ENCODE data around the gene SLC2A11. TPM values are rescaled to one million over a fixed set of nuclear protein-coding genes. Genes with fewer than 3 reads are reported as not detected.
A peak's percentile ranks its signal among the peaks of the same experiment; 100 is the strongest.
"Not testable (repeated sequence)": the region's sequence is repeated elsewhere in the genome, so short reads cannot be mapped to it uniquely, and the experiment has no call there.

SLC2A11 gene
- total and polyA plus RNA-seq, 5 donors, result 12.0 to 27.2 (median 21.6) TPM

GRCh38 chr22:23899042-23899745 is 41.5 kb downstream of the SLC2A11 start:
- ATAC-seq (no peak), DNase-seq (no peak)
- H3K9me3 ChIP-seq (ENCODE audit: control insufficient read depth, low read length), result no peaks in the 10 kb centered on the region
- H3K4me1 ChIP-seq (ENCODE audit: control insufficient read depth, insufficient read depth, low read length), result peaks cover 3% of the 10 kb centered on the region
- no peaks in the 10 kb centered on the region for H3K27me3 ChIP-seq (ENCODE audit: control insufficient read depth, insufficient read depth)
- no peak overlapping the region for H3K4me3 ChIP-seq (ENCODE audit: low read length)
- no peak overlapping the region for H3K27ac ChIP-seq (ENCODE audit: low read length)
- intact Hi-C loops (cut with DNase I), result no loop called here
- 67% methylated on average over 6 of the region's 6 CpGs for WGBS

GRCh38 chr22:23900227-23900626 is 42.6 kb downstream of the SLC2A11 start:
- H3K4me3 ChIP-seq (ENCODE audit: low read length); H3K4me1 ChIP-seq (ENCODE audit: control insufficient read depth, insufficient read depth, low read length); ATAC-seq; H3K27me3 ChIP-seq (ENCODE audit: control insufficient read depth, insufficient read depth); H3K27ac ChIP-seq (ENCODE audit: low read length); H3K9me3 ChIP-seq (ENCODE audit: control insufficient read depth, low read length); intact Hi-C loops (cut with DNase I); DNase-seq: not testable (repeated sequence)
- 90% methylated on average over 4 of the region's 4 CpGs for WGBS

GRCh38 chr22:23901600-23901999 is 43.9 kb downstream of the SLC2A11 start:
- Histone ChIP-seq H3K27me3 (ENCODE audit: control insufficient read depth, insufficient read depth) (no peaks in the 10 kb centered on the region), H3K4me3 (ENCODE audit: low read length) (no peak overlapping the region), H3K27ac (ENCODE audit: low read length) (no peak overlapping the region), H3K9me3 (ENCODE audit: control insufficient read depth, low read length) (no peaks in the 10 kb centered on the region), H3K4me1 (ENCODE audit: control insufficient read depth, insufficient read depth, low read length) (no peaks in the 10 kb centered on the region)
- intact Hi-C loops (cut with DNase I), result no loop called here
- DNase-seq, result no peak
- ATAC-seq, result no peak
- WGBS, result 71% methylated on average over 4 of the region's 4 CpGs

GRCh38 chr22:23903328-23903971 is 45.8 kb downstream of the SLC2A11 start:
- no peak overlapping the region for H3K27ac ChIP-seq (ENCODE audit: low read length)
- H3K4me1 ChIP-seq (ENCODE audit: control insufficient read depth, insufficient read depth, low read length), result no peaks in the 10 kb centered on the region
- no peaks in the 10 kb centered on the region for H3K27me3 ChIP-seq (ENCODE audit: control insufficient read depth, insufficient read depth)
- intact Hi-C loops (cut with DNase I), result no loop called here
- H3K9me3 ChIP-seq (ENCODE audit: control insufficient read depth, low read length), result no peaks in the 10 kb centered on the region
- DNase-seq, result no peak
- WGBS, result 88% methylated on average over 8 of the region's 8 CpGs
- H3K4me3 ChIP-seq (ENCODE audit: low read length), result no peak overlapping the region
- no peak for ATAC-seq

GRCh38 chr22:23904573-23905254 is 47.0 kb downstream of the SLC2A11 start:
- ATAC-seq (peak; percentile 57 to 60), DNase-seq (peak; percentile 69 to 88 (median 87))
- intact Hi-C loops (cut with DNase I), result no loop called here
- no peaks in the 10 kb centered on the region for H3K27me3 ChIP-seq (ENCODE audit: control insufficient read depth, insufficient read depth)
- no peaks in the 10 kb centered on the region for H3K9me3 ChIP-seq (ENCODE audit: control insufficient read depth, low read length)
- no peak overlapping the region for H3K27ac ChIP-seq (ENCODE audit: low read length)
- no peaks in the 10 kb centered on the region for H3K4me1 ChIP-seq (ENCODE audit: control insufficient read depth, insufficient read depth, low read length)
- H3K4me3 ChIP-seq (ENCODE audit: low read length), result no peak overlapping the region
- 63% methylated on average over 5 of the region's 5 CpGs for WGBS

- intact Hi-C loops (cut with DNase I), result no loop called here
- 90% methylated on average over 4 of the region's 4 CpGs for WGBS
These were observed 49.0 kb downstream of the SLC2A11 start for GRCh38 chr22:23906641-23907040.

GRCh38 chr22:23907423-23907822 is 49.7 kb downstream of the SLC2A11 start:
- 67% methylated on average over 10 of the region's 10 CpGs for WGBS
- H3K4me3 ChIP-seq (ENCODE audit: low read length); DNase-seq; H3K27ac ChIP-seq (ENCODE audit: low read length); ATAC-seq; H3K9me3 ChIP-seq (ENCODE audit: control insufficient read depth, low read length); intact Hi-C loops (cut with DNase I); H3K27me3 ChIP-seq (ENCODE audit: control insufficient read depth, insufficient read depth); H3K4me1 ChIP-seq (ENCODE audit: control insufficient read depth, insufficient read depth, low read length): not testable (repeated sequence)

More at GRCh38 chr22:23906641-23907040, 49.0 kb downstream of the SLC2A11 start:
- ATAC-seq, result no peak
- DNase-seq, result no peak
- no peaks in the 10 kb centered on the region for H3K9me3 ChIP-seq (ENCODE audit: control insufficient read depth, low read length)
- H3K4me1 ChIP-seq (ENCODE audit: control insufficient read depth, insufficient read depth, low read length), result no peaks in the 10 kb centered on the region
- no peaks in the 10 kb centered on the region for H3K27me3 ChIP-seq (ENCODE audit: control insufficient read depth, insufficient read depth)
- H3K27ac ChIP-seq (ENCODE audit: low read length), result no peak overlapping the region
- no peak overlapping the region for H3K4me3 ChIP-seq (ENCODE audit: low read length)

GRCh38 chr22:23908587-23909205 is 51.0 kb downstream of the SLC2A11 start:
- Histone ChIP-seq H3K4me3 (ENCODE audit: low read length) (no peak overlapping the region), H3K4me1 (ENCODE audit: control insufficient read depth, insufficient read depth, low read length) (peaks cover 2% of the 10 kb centered on the region), H3K27ac (ENCODE audit: low read length) (no peak overlapping the region), H3K27me3 (ENCODE audit: control insufficient read depth, insufficient read depth) (no peaks in the 10 kb centered on the region), H3K9me3 (ENCODE audit: control insufficient read depth, low read length) (no peaks in the 10 kb centered on the region)
- ATAC-seq, result no peak
- intact Hi-C loops (cut with DNase I), result no loop called here
- DNase-seq, result no peak
- WGBS, result 71% methylated on average over 11 of the region's 11 CpGs

GRCh38 chr22:23909296-23909898 is 51.7 kb downstream of the SLC2A11 start:
- Histone ChIP-seq H3K27me3 (ENCODE audit: control insufficient read depth, insufficient read depth) (no peaks in the 10 kb centered on the region), H3K9me3 (ENCODE audit: control insufficient read depth, low read length) (no peaks in the 10 kb centered on the region), H3K4me1 (ENCODE audit: control insufficient read depth, insufficient read depth, low read length) (peaks cover 2% of the 10 kb centered on the region), H3K27ac (ENCODE audit: low read length) (no peak overlapping the region), H3K4me3 (ENCODE audit: low read length) (no peak overlapping the region)
- WGBS, result 36% methylated on average over 6 of the region's 6 CpGs
- no peak for ATAC-seq
- DNase-seq, result no peak
- intact Hi-C loops (cut with DNase I), result no loop called here

- Histone ChIP-seq H3K4me3 (ENCODE audit: low read length) (no peak overlapping the region), H3K27ac (ENCODE audit: low read length) (no peak overlapping the region), H3K9me3 (ENCODE audit: control insufficient read depth, low read length) (no peaks in the 10 kb centered on the region), H3K27me3 (ENCODE audit: control insufficient read depth, insufficient read depth) (no peaks in the 10 kb centered on the region), H3K4me1 (ENCODE audit: control insufficient read depth, insufficient read depth, low read length) (peaks cover 2% of the 10 kb centered on the region)
- intact Hi-C loops (cut with DNase I), result loop anchor here in 1 of 4 donors (5.0 kb wide), 1 partner anchor 247 kb away; no protein-coding TSS in a partner anchor
- no peak for DNase-seq
- WGBS, result 85% methylated on average over 3 of the region's 3 CpGs
- ATAC-seq, result no peak
These were observed 53.0 kb downstream of the SLC2A11 start for GRCh38 chr22:23910496-23911190.

All from right cardiac atrium (tissue), 5 donors.